HEK293T (cell line): ENCODE measurements around the gene ST8SIA6.
"Not testable (repeated sequence)": the region's sequence is repeated elsewhere in the genome, so short reads cannot be mapped to it uniquely, and the experiment has no call there.

Experiments used
- CTCF ChIA-PET: fragments of 350-600 bp; formaldehyde crosslinking; extraction: SDS; loops from one replicate; lab custom pipeline; 2021; ENCODE audit warnings: antibody characterized with exemption, inconsistent platforms; lab: Yijun Ruan, JAX
- POLR2A ChIA-PET: fragments of 350-600 bp; formaldehyde crosslinking; extraction: SDS; loops from one replicate; lab custom pipeline; 2020; ENCODE audit warnings: antibody characterized with exemption, inconsistent platforms; lab: Yijun Ruan, JAX
- DNase-seq: peaks from one replicate; pipeline ENCODE4 v3.0.0; 2012; ENCODE audit warnings: mixed read lengths; ENCODE audit errors: extremely low spot score
- ARNT ChIP-seq: fragments of 450-650 bp; IDR thresholded peaks from 2 replicates; pipeline ENCODE4 v1.6.1; 2017; ENCODE audit warnings: mild to moderate bottlenecking
- BHLHE40 ChIP-seq: fragments of 450-650 bp; IDR thresholded peaks from 2 replicates; pipeline ENCODE4 v1.6.1; 2016; ENCODE audit warnings: mild to moderate bottlenecking, moderate library complexity, borderline replicate concordance
- CTBP1 ChIP-seq: fragments of 450-650 bp; IDR thresholded peaks from 2 replicates; pipeline ENCODE4 v1.6.1; 2016; ENCODE audit warnings: borderline replicate concordance
- ELF4 ChIP-seq: fragments of 450-650 bp; IDR thresholded peaks from 2 replicates; pipeline ENCODE4 v1.6.1; 2017; ENCODE audit warnings: antibody characterized with exemption
- FOXA1 ChIP-seq: fragments of 450-650 bp; IDR thresholded peaks from 2 replicates; pipeline ENCODE4 v1.6.1; 2016; ENCODE audit warnings: mild to moderate bottlenecking
- FOXK2 ChIP-seq: fragments of 450-650 bp; IDR thresholded peaks from 2 replicates; pipeline ENCODE4 v1.6.1; 2016; ENCODE audit warnings: mild to moderate bottlenecking
- FOXM1 ChIP-seq: fragments of 450-650 bp; IDR thresholded peaks from 2 replicates; pipeline ENCODE4 v1.6.1; 2017; ENCODE audit warnings: mild to moderate bottlenecking, borderline replicate concordance
- HDGF ChIP-seq: fragments of 450-650 bp; IDR thresholded peaks from 2 replicates; pipeline ENCODE4 v1.6.1; 2017; ENCODE audit warnings: antibody characterized with exemption, borderline replicate concordance
- L3MBTL2 ChIP-seq: fragments of 450-650 bp; conservative IDR thresholded peaks from 2 replicates; pipeline ENCODE4 v1.6.1; 2016; ENCODE audit warnings: mild to moderate bottlenecking
- LEF1 ChIP-seq: fragments of 450-650 bp; IDR thresholded peaks from 2 replicates; pipeline ENCODE4 v1.6.1; 2017; ENCODE audit warnings: mild to moderate bottlenecking, borderline replicate concordance
- NFRKB ChIP-seq: fragments of 450-650 bp; IDR thresholded peaks from 2 replicates; pipeline ENCODE4 v1.6.1; 2016; ENCODE audit warnings: mild to moderate bottlenecking, moderate library complexity
- SP1 ChIP-seq: fragments of 450-650 bp; IDR thresholded peaks from 2 replicates; pipeline ENCODE4 v1.6.1; 2017
- SUZ12 ChIP-seq: fragments of 450-650 bp; IDR thresholded peaks from 2 replicates; pipeline ENCODE4 v1.6.1; 2016; ENCODE audit warnings: mild to moderate bottlenecking
- TARDBP ChIP-seq: fragments of 450-650 bp; IDR thresholded peaks from 2 replicates; pipeline ENCODE4 v1.6.1; 2016
- ZNF384 ChIP-seq: fragments of 450-650 bp; IDR thresholded peaks from 2 replicates; pipeline ENCODE4 v1.6.1; 2016
- TF ChIP-seq, protein P1 (sequence below): fragments of 450-650 bp; IDR thresholded peaks from 2 replicates; pipeline ENCODE4 v1.6.1; 2016

ST8SIA6 gene

DNA sequence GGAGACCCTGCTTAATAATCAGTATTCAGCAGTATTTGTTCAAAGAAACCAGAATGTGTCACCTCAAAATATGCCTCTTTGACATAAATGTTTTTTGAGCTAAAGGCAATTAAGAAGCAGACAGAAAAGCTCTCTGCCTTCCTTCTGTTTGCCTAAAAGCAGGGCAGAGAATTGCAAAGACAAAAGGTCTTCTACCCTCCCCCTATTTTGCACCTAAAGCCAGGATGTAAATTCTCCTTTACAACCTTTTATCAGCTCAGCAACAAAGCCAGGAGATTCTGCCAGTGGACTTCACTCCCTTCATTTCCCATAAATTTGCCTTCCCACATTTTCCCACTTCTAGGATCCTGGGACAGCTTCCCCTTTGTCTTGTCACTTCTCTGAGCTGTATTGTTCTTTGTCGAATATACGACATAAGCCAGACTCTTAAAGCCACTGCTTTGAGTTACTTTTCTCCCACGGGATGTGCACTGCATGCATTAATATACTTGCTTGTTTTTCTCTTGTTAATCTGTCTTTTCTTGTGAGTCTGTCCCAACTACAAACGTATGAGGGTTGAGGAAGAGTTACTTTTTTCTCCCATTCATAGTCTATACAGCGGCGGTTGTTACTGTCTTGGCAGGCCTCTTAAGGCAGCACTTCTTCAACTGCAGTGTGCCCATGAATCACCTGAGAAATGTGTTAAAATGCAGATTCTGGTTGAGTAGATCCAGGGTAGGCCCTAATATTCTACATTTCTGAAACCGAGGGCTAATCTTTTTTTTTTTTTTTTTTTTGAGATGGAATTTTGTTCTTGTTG is 48.2 kb downstream of the ST8SIA6 start:
- no peak for DNase-seq
- TF ChIP-seq FOXM1 (no peak), LEF1 (no peak), FOXK2 (no peak), SP1 (no peak), ARNT (no peak), HDGF (no peak)
- ChIA-PET POLR2A (no interaction called here), CTCF (interaction anchor here (0.5 to 0.6 kb wide), 2 partner anchors 126 to 906 kb away, joined by 4 to 5 read pairs; no protein-coding TSS in a partner anchor)

DNA sequence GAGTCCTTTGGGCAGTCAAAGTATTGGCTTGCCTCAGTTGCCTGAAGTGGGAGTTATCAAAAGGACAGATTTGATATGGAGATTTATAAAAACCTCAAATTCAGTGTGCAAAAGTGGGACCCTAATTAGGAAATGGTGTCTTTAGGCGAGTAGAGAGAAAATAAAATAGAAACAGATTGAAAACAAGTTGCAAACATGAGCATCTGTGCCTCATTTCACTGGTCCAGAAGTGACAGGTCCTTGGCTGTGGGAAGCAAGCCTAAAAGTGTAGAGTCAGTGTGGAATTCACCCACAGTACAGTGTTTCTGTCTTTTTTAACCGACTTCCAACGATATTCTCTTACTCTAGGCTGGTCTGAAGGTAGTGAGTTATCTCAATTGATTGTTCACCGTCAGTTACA is 51.2 kb downstream of the ST8SIA6 start:
- no peak for TF ChIP-seq LEF1
- no peak for TF ChIP-seq FOXA1
- TF ChIP-seq HDGF, result no peak
- TF ChIP-seq TARDBP, result no peak
- no peak for TF ChIP-seq NFRKB
- no peak for TF ChIP-seq L3MBTL2
- TF ChIP-seq, protein P1, sequence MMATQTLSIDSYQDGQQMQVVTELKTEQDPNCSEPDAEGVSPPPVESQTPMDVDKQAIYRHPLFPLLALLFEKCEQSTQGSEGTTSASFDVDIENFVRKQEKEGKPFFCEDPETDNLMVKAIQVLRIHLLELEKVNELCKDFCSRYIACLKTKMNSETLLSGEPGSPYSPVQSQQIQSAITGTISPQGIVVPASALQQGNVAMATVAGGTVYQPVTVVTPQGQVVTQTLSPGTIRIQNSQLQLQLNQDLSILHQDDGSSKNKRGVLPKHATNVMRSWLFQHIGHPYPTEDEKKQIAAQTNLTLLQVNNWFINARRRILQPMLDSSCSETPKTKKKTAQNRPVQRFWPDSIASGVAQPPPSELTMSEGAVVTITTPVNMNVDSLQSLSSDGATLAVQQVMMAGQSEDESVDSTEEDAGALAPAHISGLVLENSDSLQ, result no peak
- no peak for TF ChIP-seq SP1
- TF ChIP-seq BHLHE40, result no peak
- TF ChIP-seq SUZ12, result no peak
- no peak for TF ChIP-seq FOXM1
- TF ChIP-seq FOXK2, result no peak
- POLR2A ChIA-PET, result no interaction called here
- no peak for DNase-seq
- CTCF ChIA-PET, result no interaction called here

DNA sequence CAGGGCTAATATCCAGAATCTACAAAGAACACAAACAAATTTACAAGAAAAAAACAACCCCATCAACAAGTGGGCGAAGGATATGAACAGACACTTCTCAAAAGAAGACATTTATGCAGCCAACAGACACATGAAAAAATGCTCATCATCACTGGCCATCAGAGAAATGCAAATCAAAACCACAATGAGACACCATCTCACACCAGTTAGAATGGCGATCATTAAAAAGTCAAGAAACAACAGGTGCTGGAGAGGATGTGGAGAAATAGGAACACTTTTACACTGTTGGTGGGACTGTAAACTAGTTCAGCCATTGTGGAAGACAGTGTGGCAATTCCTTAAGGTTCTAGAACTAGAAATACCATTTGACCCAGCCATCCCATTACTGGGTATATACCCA is 52.4 kb downstream of the ST8SIA6 start:
- CTCF ChIA-PET, POLR2A ChIA-PET, DNase-seq: not testable (repeated sequence)

DNA sequence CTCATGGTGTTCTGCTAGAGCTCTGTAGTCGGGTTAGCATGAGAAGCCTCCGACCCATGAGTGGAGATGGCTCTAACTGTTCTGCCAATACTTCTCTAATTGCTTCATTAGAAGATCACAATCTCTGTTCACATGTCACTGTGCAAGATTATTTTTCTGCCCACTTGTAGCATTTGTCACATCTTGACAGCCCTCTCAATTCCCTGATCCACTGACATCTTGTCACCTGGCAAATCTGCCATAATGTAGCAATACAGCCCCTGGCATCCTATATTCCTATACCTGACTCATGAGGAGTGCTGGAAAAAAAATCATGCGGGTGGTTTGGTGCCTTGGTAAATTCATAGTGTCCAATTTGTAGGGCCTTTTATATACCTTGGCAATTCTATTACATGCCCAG is 58.4 kb downstream of the ST8SIA6 start:
- no peak for DNase-seq
- POLR2A ChIA-PET, result no interaction called here
- TF ChIP-seq ZNF384, result no peak
- TF ChIP-seq FOXK2, result no peak
- no peak for TF ChIP-seq HDGF
- no peak for TF ChIP-seq FOXA1
- TF ChIP-seq L3MBTL2, result no peak
- TF ChIP-seq, protein P1, result no peak
- no peak for TF ChIP-seq LEF1
- no peak for TF ChIP-seq SUZ12
- TF ChIP-seq SP1, result no peak
- TF ChIP-seq BHLHE40, result no peak
- TF ChIP-seq CTBP1, result no peak
- no peak for TF ChIP-seq ARNT
- no peak for TF ChIP-seq TARDBP
- no peak for TF ChIP-seq FOXM1
- no peak for TF ChIP-seq ELF4
- TF ChIP-seq NFRKB, result no peak
- CTCF ChIA-PET, result no interaction called here

DNA sequence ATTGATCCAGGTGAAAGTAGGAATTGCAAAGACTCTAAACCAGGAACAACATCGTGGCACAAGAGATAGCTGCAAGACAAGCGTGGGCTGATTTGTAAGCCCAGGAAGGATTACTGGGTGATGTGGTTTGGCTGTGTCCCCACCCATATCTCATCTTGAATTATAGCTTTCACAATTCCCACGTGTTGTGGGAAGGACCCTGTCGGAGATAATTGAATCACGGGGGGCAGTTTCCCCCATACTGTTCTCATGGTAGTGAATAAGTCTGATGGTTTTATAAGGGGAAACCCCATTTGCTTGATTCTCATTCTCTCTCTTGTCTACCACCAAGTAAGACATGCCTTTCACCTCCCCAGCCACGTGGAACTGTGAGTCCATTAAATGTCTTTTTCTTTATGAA is 59.5 kb downstream of the ST8SIA6 start:
- no peak for DNase-seq
- ChIA-PET POLR2A (no interaction called here), CTCF (no interaction called here)
- TF ChIP-seq FOXK2 (no peak), LEF1 (no peak)

DNA sequence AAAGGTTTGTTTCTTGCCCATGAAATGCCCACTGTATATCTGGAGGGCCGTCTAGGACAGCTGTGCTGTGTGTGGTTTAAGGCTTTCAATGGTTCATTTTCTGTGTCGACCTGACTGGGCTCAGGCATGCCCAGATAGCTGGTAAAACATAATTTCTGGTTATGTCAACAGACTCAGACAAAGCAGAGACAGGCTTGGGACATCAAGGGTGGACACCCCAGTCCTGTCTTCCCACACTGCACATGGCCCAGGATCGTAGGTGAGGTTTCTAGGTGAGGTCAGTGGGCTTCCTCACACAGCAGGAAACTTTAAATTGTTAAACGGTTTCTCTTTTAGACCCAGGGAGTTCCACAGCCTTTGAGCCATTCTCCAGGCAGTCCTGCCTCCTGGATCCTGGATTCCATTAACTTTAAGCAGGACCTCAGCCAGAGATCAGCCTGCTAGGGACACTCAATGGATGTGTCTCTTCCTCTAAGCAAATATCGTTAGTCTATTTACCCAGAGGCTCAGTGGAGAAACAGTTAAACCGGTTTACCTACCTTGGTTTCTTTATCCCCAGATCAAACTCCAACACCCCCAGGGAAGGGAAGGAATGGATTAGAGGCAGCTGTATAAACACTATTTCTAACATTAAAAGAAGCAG is 66.4 kb downstream of the ST8SIA6 start:
- POLR2A ChIA-PET, result no interaction called here
- TF ChIP-seq TARDBP, result no peak
- no peak for TF ChIP-seq NFRKB
- no peak for TF ChIP-seq ELF4
- no peak for TF ChIP-seq FOXK2
- TF ChIP-seq, protein P1, result no peak
- no peak for TF ChIP-seq L3MBTL2
- no peak for TF ChIP-seq FOXM1
- no peak for TF ChIP-seq ZNF384
- no peak for TF ChIP-seq SUZ12
- TF ChIP-seq SP1, result no peak
- TF ChIP-seq CTBP1, result no peak
- no peak for TF ChIP-seq ARNT
- TF ChIP-seq HDGF, result no peak
- no peak for TF ChIP-seq BHLHE40
- TF ChIP-seq FOXA1, result no peak
- no peak for TF ChIP-seq LEF1
- CTCF ChIA-PET, result no interaction called here
- DNase-seq, result no peak
